Upper lobe of left lung (tissue), 6 donors: ENCODE measurements around the gene ABCA6. TPM values are rescaled to one million over a fixed set of nuclear protein-coding genes. Genes with fewer than 3 reads are reported as not detected.

Experiments used
- ATAC-seq, 2 donors: fragments of 200-7000 bp; cut with Tn5 transposase; one replicate each; pipeline ENCODE4 v1.9.1; 2022; ENCODE audit warnings: mild to moderate bottlenecking in 2 of 2, moderate library complexity in 2 of 2; ENCODE audit not compliant: low FRiP score in 2 of 2
- DNase-seq, 2 donors: peaks; one replicate each; pipeline ENCODE4 v3.0.0-alpha.2; 2019 to 2020
- H3K27ac ChIP-seq, 4 donors: fragments of 200-600 bp; sonication (generic); one replicate each; pipeline ENCODE4 v1.5.1; 2016 to 2019
- H3K27me3 ChIP-seq, 4 donors: fragments of 200-600 bp; sonication (generic); one replicate each; pipeline ENCODE4 v1.5.1; 2017 to 2019
- H3K36me3 ChIP-seq, 4 donors: fragments of 200-600 bp; sonication (generic); one replicate each; pipeline ENCODE4 v1.5.1; 2016 to 2019
- H3K4me1 ChIP-seq, 4 donors: fragments of 200-600 bp; sonication (generic); one replicate each; pipeline ENCODE4 v1.5.1; 2018 to 2019
- H3K4me3 ChIP-seq, 4 donors: fragments of 200-600 bp; sonication (generic); one replicate each; pipeline ENCODE4 v1.5.1; 2017 to 2019; ENCODE audit warnings: mild to moderate bottlenecking in 2 of 4, moderate library complexity in 1 of 4
- H3K9me3 ChIP-seq, 4 donors: fragments of 200-600 bp; sonication (generic); one replicate each; pipeline ENCODE4 v1.5.1; 2018 to 2019
- CTCF ChIP-seq, 6 experiments: fragments of 450-650 bp in 4 of 6; fragments of 200-600 bp in 2 of 6; sonication (generic) in 2 of 6; IDR thresholded peaks; one replicate each; pipeline ENCODE4 v1.5.1; 2016 to 2019; ENCODE audit warnings: antibody characterized with exemption in 6 of 6
- EP300 ChIP-seq, 4 donors: sonication (generic); formaldehyde crosslinking; IDR thresholded peaks; one replicate each; pipeline ENCODE4 v1.5.1; 2017; ENCODE audit warnings: antibody characterized with exemption in 4 of 4, control low read depth in 2 of 4
- POLR2A ChIP-seq, 4 donors: fragments of 450-650 bp; IDR thresholded peaks; one replicate each; pipeline ENCODE4 v1.5.1; 2016 to 2017; ENCODE audit warnings: antibody characterized with exemption in 4 of 4, mild to moderate bottlenecking in 2 of 4
- POLR2AphosphoS5 ChIP-seq, 2 donors: sonication (generic); formaldehyde crosslinking; IDR thresholded peaks; one replicate each; pipeline ENCODE4 v1.5.1; 2017; ENCODE audit warnings: antibody characterized with exemption in 2 of 2
- WGBS, 2 donors: methylation state at CpG; one replicate each; pipeline ENCODE4 v1.1.5; 2017 to 2018; 5-methylcytosine and 5-hydroxymethylcytosine counted together
- total RNA-seq, 6 donors: library from RNA; depleted of rRNA in 4 of 6; stranded (reverse); fragments of >200 nt in 4 of 6; gene quantifications; one replicate each; pipeline versions ENCODE4 v1.1.0 to v1.2.1, GENCODE V29; 2016 to 2021
- donor health status: DM: no; HTN: no; CAD: no; lungs with moderate emphysema.
- donor health status: DM: no; HTN: yes; CAD: no; lungs with severe emphysema.

ABCA6 gene
- total RNA-seq, 6 donors from 2014 or later: 17.6 to 176 (median 44.3) TPM

DNA sequence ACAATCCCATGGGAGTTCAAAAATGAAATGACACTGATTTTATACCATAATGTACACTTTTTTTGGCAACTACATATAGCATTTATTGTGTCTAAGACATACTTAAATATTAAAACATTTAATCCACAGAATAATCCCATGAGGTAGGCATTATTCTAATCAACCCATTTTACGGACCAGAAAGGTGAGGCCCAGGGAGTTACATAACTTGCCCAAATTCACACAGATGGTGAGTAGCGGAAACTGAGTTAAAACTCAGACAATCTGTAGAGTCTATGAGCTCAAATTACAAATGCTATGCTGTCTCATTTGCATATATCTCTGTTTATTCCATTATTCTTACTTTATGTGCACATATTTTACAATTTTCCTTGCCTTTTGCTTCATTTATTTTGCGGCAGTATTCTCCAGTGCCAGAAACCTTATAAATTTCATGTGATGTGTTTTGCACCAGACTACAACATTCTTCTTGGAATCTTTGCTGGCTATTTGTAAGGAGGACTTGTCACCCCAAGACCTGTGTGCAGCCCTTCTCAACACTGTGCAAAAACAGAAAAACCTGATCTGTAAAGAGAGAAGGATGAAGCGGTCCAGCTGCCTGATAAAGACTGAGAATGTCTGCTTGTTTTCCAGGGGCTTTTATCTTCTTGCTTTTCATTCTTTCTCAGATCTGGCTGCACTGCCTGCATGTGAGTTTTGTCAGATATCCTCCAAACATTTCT, 78.7 kb downstream of the ABCA6 start:
- 89 to 93% methylated on average over 4 of the region's 4 CpGs for WGBS, 2 donors
- H3K27ac ChIP-seq: no peak overlapping the region
- peaks cover 0 to 6% (median 3%) of the 10 kb centered on the region in 4 donors for H3K4me1 ChIP-seq
- no peaks in the 10 kb centered on the region for H3K9me3 ChIP-seq
- ATAC-seq (no peak), DNase-seq (no peak)
- no peak for TF ChIP-seq POLR2AphosphoS5 (IDR thresholded peaks at IDR 0.05)
- no peaks in the 10 kb centered on the region for H3K27me3 ChIP-seq
- H3K36me3 ChIP-seq: no peaks in the 10 kb centered on the region
- H3K4me3 ChIP-seq: no peak overlapping the region

- Histone ChIP-seq H3K27me3 (no peaks in the 10 kb centered on the region), H3K27ac (no peak overlapping the region), H3K4me1 (peaks cover 0 to 5% (median 1%) of the 10 kb centered on the region in 4 donors), H3K4me3 (no peak overlapping the region), H3K36me3 (no peaks in the 10 kb centered on the region), H3K9me3 (no peaks in the 10 kb centered on the region)
- 85 to 92% methylated on average over 4 of the region's 4 CpGs for WGBS, 2 donors
- DNase-seq: no peak
- no peak for ATAC-seq
- TF ChIP-seq CTCF (IDR thresholded peaks at IDR 0.05) (no peak), EP300 (IDR thresholded peaks at IDR 0.05) (no peak), POLR2A (IDR thresholded peaks at IDR 0.05) (no peak), POLR2AphosphoS5 (IDR thresholded peaks at IDR 0.05) (no peak)
These were observed 79.8 kb downstream of the ABCA6 start for GRCh38 chr17:69061721-69062556.

DNA sequence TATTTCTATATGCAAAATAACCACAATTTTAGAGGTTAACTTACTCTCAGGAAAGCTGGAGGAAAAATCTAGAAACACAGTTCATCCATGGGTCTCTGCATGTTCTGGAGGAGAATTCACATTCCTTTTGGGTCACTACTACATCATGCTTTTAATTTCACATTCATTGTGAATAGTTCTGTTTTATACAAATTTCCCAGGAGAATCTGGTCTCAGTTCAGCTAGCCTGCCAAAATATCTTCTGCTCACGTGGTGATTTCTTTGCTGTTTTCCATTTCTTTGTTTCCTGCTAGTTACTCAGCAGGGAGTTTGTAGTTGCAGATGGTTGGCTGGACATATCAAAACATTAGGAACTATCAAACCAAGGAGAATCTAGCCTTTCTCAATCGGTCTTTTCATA, 80.9 kb downstream of the ABCA6 start, which contains the start of gene ABCA9:
TSS of gene ABCA9 (minus strand) at position 106 of the 400 bp plus-strand sequence. CDS start 9,801 bp downstream, outside the sequence.
- 37% methylated on average over 2 of the region's 2 CpGs for WGBS, 2 donors
- Histone ChIP-seq H3K4me3 (peak within 1 kb of the TSS in 1 of 4 donors; percentile 7), H3K27me3 (no peaks in the 10 kb centered on the region), H3K36me3 (no peaks in the 10 kb centered on the region), H3K9me3 (no peaks in the 10 kb centered on the region), H3K27ac (no peak within 1 kb of the TSS), H3K4me1 (peaks cover 0 to 5% (median 1%) of the 10 kb centered on the region in 4 donors)
- ATAC-seq: peak in 1 of 2 donors; percentile 85
- TF ChIP-seq POLR2A (IDR thresholded peaks at IDR 0.05) (no peak), POLR2AphosphoS5 (IDR thresholded peaks at IDR 0.05) (no peak), CTCF (IDR thresholded peaks at IDR 0.05) (no peak), EP300 (IDR thresholded peaks at IDR 0.05) (no peak)
- DNase-seq: no peak

GRCh38 chr17:69059458-69060175, 82.1 kb downstream of the ABCA6 start:
- DNase-seq: no peak
- no peak for ATAC-seq
- Histone ChIP-seq H3K27me3 (no peaks in the 10 kb centered on the region), H3K4me1 (peaks cover 0 to 5% (median 1%) of the 10 kb centered on the region in 4 donors), H3K9me3 (no peaks in the 10 kb centered on the region), H3K27ac (no peak overlapping the region), H3K36me3 (no peaks in the 10 kb centered on the region), H3K4me3 (no peak overlapping the region)
- TF ChIP-seq POLR2A (IDR thresholded peaks at IDR 0.05) (no peak), CTCF (IDR thresholded peaks at IDR 0.05) (no peak), POLR2AphosphoS5 (IDR thresholded peaks at IDR 0.05) (no peak), EP300 (IDR thresholded peaks at IDR 0.05) (no peak)
- 67 to 71% methylated on average over 7 of the region's 7 CpGs for WGBS, 2 donors

DNA sequence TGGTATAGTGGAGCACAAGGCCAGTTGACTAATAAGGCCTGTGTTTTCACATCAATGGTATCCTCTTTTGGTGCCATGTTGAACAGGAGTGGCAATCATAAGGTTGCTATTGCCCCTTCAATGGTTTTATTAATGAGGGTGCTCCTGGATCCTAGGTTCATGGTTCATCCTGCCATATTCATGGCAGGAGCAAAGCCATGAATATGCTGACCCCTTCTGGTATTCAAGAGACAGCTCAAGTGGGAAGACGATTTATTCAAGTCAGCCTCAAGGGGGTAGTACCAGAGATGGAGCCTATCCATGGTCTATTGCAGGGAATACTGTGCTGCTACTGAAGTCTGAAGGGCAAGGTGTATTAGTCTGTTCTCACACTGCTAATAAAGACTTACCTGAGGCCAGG, 83.5 kb downstream of the ABCA6 start:
- no peak overlapping the region for H3K27ac ChIP-seq
- no peaks in the 10 kb centered on the region for H3K36me3 ChIP-seq
- no peak overlapping the region for H3K4me3 ChIP-seq
- no peaks in the 10 kb centered on the region for H3K9me3 ChIP-seq
- TF ChIP-seq POLR2A (IDR thresholded peaks at IDR 0.05) (no peak), CTCF (IDR thresholded peaks at IDR 0.05) (peak in 4 of 6 experiments; percentile 5 to 24 (median 16)), POLR2AphosphoS5 (IDR thresholded peaks at IDR 0.05) (no peak)
- no peaks in the 10 kb centered on the region for H3K27me3 ChIP-seq
- DNase-seq (no peak), ATAC-seq (no peak)
- H3K4me1 ChIP-seq: peaks cover 0 to 5% (median 0%) of the 10 kb centered on the region in 4 donors
- 87 to 100% methylated on average over 1 of the region's 1 CpG for WGBS, 2 donors
